Measurements from ENCODE around the gene SLC12A9.
A peak's percentile ranks its signal among the peaks of the same experiment; 100 is the strongest.

The SLC12A9 gene

DNA sequence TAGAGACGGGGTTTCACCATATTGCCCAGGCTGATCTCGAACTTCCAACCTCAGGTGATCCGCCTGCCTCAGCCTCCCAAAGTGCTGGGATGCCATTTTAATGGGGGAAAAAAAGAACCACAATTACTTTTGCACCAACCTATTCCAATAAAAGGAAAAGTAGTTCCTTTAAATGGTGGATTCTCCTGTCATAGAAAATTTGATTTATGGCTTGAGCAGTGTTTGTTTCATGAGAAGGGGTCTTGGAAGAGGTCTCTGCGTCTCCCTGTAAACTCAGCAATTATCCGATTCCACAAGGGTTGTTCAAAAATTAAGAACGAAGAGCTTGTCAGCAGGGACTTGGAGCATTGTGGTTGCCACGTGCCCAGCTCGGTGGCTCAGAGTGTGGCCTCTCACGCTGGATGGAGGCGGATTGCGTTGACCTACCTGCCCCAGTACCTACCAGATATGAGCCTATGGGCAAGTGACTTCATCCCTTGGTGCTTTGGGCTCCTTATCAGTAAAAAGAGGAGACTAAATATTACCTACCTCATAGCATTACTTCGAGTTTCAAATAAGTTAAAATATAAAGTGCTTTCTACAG lies 11.8 kb downstream of the SLC12A9 start:
- DNase-seq = no peak

DNA sequence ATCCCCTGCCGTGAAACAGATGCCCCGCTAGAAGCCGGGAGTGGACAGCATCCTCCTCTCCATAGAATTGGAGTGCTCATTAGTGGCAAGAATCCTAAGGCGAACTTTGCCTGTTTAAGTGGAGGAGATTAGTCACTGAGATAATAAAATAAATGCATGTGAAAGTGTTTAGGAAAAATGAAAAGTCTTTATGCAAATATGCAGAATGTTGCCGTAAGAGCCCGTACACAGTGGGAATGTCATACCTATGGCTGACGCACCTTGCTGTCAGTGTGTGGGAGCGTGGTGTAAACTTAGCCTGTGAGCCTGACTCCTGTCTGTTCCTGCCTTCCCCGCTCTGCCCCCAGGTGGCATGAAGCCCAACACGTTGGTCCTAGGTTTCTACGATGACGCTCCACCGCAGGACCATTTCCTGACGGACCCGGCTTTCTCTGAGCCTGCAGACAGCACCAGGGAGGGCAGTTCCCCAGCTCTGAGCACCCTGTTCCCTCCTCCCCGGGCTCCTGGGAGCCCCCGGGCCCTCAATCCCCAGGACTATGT lies 12.9 kb downstream of the SLC12A9 start:
- no peak for DNase-seq

DNA sequence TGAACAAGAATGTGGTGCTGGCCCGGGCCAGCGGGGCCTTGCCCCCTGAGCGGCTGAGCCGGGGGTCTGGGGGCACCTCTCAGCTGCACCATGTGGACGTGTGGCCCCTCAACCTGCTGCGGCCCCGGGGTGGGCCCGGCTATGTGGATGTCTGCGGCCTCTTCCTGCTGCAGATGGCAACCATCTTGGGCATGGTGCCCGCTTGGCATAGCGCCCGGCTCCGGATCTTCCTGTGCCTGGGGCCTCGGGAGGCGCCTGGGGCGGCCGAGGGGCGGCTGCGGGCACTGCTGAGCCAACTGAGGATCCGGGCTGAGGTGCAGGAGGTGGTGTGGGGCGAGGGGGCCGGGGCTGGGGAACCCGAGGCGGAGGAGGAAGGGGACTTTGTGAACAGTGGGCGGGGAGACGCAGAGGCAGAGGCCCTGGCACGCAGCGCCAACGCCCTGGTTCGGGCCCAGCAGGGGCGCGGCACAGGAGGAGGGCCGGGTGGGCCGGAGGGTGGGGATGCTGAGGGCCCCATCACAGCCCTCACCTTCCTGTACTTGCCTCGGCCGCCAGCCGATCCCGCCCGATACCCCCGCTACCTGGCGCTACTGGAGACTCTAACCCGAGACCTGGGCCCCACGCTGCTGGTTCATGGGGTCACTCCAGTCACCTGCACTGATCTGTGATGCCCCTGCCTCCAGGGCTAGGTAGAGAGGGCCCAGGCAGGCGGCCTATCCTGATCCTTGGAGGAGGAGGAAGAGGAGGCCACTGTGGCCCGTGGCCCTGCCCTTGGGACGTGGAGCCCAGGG lies 13.6 kb downstream of the SLC12A9 start:
- no peak for DNase-seq

DNA sequence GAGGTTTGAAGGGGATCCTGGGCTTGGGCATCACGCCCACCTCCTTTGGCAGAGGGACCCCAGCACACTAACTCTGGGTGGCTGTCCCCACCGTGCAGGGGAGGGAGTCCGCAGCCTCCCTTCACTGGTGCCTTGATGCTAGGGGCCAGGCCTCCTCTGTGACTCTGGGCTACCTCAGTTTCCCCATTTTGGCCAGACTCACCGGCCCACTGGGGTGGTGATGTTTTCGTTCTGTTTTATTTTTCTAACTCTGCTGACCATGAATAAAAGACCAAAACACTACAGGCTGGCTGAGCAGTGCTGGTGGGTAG lies 14.2 kb downstream of the SLC12A9 start:
- no peak for DNase-seq

DNA sequence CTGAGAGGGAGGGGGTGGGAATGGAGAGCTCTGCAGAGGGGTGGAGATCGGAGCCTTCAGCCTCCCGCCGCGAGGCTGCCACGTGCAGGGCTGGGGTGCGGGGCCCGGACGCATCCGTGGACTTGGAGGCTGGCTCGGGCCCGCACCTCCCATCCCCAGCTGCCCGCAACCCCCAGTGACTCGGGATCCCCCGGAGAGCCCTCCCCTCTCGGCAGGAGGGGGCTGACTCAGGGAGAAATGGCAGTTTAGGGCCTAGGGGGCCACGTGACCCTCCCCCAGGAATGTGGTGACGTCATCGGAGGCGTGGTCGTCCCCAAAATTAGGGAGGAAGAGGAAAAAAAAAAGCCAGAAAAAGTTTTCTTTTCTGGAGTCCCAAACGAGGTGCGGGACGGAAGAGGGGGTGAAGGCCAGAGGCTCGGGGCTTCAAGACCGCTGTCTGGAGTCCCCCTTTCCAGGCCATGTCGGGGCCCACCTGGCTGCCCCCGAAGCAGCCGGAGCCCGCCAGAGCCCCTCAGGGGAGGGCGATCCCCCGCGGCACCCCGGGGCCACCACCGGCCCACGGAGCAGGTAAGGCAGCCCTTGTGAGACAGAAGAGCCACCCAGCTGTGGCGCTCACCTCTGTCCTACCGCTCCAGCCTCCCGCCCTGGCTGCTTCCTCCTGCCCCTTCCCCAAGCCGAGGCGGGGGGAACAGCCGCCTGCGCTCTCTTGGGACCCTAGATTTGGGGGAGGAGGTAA lies 14.7 kb downstream of the SLC12A9 start, which contains the start of gene TRIP6:
Gene TRIP6, plus strand, starts transcription at position 348 of the 736 bp plus-strand sequence. Its CDS starts 111 bp downstream, at position 459.
- peak; percentile 52 to 62 for DNase-seq

DNA sequence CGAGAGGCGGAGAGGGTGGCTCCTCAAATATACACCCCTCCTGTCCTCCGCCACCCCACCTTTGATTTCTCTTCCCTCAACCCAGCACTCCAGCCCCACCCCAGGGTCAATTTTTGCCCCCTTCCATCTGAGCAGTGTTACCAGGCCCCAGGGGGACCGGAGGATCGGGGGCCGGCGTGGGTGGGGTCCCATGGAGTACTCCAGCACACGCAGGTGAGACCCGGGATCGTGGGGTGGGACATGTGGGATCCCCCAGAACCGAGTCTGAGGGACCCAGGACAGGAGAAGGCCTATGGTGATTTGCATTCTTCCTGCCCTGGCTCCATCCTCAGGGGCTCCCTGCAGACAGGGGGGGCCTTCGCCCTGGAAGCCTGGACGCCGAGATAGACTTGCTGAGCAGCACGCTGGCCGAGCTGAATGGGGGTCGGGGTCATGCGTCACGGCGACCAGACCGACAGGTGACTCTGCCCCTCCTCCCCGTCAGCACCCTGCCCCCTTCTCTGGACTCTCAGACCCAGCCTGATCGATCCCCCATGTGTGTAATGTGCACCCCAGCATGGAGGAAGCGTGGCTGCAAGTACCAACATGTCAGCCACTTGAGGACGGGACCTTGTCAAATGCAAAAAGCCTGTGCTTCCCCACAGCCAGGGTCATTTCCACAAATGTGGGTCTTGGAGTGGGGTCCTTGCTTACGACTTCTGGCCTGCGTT lies 15.4 kb downstream of the SLC12A9 start:
- no peak for DNase-seq

DNA sequence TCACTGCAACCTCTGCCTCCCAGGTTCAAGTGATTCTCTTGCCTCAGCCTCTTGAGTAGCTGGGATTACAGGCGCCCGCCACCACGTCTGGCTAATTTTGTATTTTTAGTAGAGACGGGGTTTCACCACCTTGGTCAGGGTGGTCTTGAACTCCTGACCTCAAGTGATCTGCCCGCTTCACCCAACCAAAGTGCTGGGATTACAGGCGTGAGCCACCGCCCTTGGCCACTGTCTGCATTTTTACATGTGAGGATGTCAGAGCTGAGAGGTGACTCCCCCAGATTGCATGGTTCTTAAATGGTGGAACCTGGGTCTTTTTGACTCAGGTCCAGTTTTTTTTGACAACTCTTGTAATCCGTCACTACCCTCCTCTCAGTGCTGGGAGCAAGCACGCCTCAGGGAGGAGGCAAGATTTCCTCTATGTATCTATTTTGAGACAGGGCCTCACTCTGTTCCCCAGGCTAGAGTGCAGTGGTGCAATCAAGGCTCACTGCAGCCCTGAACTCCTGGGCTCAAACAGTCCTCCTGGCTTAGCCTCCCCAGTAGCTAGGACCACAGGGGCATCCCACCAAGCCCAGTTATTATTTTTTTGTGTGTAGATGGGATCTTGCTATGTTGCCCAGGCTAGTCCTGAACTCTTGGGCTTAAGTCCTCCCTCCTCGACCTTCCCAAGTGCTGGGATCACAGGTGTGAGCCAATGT lies 21.2 kb downstream of the SLC12A9 start:
- no peak for DNase-seq

DNA sequence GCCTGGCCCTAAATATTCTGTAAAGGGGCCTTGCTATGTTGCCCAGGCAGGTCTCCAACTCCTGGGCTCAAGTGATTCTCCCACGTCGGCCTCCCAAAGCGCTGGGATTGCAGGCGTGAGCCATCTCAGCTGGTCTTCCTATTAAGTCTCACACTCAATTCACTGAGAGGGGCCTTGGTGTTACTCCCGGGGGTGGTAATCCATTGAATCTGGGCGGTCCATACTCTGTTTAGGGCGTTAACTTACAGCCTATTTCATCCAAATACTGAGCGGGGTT lies 21.7 kb downstream of the SLC12A9 start:
- no peak for DNase-seq

DNA sequence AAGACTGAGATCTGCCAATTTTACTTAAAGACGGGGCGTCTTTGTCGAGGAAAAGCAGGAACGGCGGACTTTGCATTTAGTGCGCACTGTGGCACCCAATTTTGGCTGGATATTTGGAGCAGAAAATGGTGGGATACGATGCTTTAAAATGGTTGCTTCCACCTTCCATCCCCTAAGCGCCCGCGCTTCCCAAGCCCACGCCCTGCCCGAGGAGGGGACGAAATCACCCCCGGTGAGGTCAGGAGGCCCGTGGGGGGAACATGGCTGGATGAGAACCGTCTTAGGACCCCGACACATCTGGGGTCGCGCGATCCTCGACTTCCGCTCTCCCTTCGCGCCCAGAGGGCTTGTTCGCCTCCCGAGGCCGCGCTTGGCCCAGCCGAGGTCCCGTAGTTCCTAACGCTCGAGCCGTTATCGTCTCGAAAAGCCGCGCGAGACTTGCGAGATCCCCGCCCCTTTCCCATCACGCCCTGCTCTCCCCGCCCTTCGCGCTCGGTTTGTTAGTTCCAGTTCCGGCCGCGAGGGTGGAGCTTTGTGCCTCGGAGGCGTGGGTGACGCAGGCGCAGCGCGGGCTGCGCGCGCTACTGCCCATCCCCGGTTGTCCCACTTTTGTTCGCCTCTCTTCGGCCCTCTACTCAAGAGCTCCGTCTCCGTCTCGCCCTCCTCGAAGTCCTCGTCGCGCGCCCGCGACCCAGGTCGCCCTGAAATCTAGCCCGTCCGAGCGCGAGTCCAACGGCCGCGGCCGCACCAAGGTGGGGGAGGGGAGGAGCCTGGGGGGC lies 22.3 kb downstream of the SLC12A9 start, which contains the start of gene SRRT:
Gene SRRT, plus strand, starts transcription at position 527 of the 779 bp plus-strand sequence. CDS start 488 bp downstream, outside the sequence.
- peak; percentile 98 to 99 for DNase-seq

DNA sequence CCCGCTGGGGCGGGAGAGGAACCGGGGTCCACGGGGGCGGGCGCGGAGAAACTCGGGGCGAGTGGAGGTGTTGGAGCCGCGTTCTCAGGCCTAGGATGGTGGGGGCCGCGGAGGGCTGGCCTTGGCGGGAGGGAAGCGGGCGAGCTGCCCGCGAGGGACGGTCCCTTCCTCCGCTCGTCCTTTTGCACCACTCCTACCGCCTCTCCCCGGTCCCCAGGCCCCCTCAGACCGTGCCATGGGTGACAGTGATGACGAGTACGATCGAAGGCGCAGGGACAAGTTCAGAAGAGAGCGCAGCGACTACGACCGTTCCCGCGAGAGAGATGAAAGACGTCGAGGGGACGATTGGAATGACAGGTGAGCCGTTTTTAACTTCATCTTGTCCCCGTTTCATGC lies 22.8 kb downstream of the SLC12A9 start:
- peak in 1 of 2 experiments; percentile 13 for DNase-seq

DNA sequence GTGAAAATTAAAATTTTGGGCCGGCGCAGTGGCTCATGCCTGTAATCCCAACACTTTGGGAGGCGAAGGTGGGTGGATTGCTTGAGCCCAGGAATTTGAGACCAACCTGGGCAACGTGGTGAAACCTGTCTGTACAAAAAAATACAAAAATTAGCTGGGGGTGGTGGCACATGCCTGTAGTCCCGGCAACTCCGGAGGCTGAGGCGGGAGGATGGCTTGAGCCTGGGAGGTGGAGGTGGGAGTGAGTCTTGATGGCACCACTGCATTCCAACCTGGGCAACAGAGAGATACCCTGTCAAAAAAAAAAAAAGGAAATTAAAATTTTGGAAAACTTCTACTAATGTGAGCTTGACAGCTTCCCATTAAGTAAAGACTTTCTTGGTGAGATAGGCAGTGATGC lies 25.5 kb downstream of the SLC12A9 start:
- no peak for DNase-seq

DNA sequence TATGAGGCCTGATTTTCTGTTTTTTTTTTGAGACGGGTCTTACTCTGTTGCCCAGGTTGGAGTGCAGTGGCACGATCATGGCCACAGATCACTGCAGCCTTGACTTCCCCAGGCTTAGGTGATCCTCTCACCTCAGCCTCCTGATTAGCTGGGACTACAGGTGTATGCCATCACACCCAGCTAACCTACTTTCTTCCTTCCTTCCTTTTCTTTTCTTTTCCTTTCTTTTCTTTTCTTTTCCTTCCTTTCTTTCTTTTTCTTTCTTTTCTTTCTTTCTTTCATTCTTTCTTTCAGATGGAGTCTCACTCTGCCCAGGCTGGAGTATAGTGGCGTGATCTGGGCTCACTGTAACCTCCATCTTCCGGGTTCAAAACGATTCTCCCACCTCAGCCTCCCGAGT lies 26.2 kb downstream of the SLC12A9 start:
- no peak for DNase-seq

DNA sequence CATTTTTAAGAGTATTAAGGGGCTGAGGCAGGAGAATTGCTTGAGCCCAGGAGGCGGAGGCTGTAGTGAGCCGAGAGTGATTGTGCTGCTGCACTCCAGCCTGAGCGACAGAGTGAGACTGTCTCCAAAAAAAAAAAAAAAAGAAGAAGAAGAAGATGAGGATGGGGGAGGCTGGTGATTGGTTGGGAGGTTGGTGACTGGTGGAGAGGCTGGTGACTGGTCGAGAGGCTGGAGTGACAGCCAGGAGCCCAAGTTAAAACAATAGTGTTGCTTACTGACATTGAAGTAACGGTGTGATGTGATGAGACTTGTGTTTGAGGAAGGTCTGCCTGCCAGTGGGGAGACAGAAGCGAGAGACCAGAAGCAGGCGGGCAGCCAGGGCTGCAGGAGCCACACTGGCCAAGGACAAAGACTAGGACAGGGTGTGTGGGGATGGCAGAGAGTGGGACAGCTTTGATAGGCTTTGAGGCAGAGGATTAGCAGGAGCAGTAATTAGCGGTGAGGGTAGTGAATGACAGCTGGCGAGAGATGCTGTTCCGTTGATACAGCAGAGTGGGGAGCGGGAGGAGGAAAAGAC lies 27.3 kb downstream of the SLC12A9 start:
- no peak for DNase-seq

DNA sequence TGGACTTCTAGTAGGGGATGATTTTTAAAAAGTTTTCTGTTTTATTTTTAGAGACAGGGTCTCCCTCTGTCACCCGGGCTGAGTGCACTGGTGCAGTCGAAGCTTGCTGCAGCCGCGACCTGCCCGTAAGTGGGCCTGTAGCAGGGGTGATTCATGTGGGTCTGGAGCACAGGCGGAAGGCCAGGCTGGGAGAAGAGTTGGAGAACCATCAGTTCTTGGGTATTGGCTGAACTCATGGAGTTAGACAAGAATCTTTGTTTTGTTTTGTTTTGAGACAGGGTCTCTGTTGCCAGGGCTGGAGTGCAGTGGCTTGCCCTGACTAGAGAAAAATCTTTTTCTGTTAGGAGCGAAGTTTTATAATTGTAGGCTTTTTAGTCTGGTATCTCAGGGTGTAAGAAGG lies 28.1 kb downstream of the SLC12A9 start:
- DNase-seq = no peak

DNA sequence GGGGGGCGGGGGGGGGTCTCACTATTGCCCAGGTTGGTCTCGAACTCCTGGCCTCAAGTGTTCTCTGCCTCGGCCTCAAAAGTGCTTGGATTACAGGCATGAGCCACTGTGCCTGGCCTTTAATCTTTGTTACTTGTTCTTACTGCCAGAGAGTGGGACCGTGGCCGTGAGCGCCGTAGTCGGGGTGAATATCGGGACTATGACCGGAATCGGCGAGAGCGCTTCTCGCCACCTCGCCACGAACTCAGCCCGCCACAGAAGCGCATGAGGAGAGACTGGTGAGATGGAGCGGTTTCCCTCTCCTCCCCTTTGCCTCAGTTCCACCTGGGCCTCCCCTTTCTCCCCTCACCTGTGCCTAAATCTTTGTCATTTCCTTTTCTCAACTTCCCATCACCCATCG lies 28.6 kb downstream of the SLC12A9 start:
- DNase-seq = no peak

DNA sequence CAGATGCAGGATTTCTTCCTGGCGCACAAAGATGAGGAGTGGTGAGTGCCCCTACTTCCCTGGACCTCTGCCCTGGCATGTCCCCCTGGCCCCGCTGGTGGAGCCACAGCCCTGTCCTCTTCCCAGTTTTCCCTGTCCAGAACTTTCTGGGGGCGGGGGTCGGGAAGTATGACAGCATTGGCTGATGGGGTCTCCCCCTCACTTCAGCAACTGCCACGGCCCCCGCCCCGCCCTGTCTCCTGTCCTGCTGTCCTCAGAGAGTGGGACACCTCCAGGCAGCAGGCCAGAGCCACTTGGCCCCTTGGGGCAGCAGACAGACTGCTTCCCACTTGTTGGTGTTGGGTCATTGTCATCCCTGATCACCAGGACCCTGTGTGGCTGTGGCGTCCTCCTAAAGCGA lies 29.7 kb downstream of the SLC12A9 start:
- DNase-seq = no peak

DNA sequence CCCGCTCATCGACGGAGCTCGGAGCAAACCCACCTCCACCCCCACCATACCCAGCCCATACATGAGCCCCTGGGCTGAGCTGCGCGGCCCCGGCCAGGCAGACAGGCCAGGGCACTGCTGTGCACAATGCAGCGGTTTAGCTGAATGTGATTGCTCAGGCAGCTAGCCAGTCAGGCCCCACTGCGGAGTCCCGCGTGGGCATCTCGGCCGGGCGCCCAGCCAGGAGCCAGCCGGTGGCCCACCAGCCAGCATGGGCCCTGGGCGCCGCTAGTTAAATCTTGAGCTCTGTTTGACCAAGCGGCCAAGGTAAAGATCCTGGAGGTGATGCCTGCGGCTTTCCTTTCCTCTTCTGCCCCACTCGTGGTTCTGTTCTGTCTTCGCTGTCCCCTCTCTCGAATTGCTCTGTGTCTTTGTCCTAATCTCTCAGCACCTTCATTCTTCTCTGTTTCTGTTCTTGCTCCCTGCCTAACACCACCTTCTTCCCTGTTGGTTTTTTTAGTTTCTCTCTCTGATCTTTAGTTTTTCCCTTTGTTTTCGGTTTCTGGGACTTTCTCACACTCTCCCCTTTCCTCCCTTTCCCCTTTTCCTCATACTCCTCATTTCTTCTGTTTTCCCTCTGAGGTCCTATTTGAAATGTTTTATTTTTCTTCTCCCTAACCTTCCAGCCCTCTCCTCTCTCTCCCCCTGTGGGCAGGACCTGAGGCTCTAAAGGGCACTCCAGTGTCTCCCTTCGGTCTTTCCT lies 30.4 kb downstream of the SLC12A9 start:
- no peak for DNase-seq

DNA sequence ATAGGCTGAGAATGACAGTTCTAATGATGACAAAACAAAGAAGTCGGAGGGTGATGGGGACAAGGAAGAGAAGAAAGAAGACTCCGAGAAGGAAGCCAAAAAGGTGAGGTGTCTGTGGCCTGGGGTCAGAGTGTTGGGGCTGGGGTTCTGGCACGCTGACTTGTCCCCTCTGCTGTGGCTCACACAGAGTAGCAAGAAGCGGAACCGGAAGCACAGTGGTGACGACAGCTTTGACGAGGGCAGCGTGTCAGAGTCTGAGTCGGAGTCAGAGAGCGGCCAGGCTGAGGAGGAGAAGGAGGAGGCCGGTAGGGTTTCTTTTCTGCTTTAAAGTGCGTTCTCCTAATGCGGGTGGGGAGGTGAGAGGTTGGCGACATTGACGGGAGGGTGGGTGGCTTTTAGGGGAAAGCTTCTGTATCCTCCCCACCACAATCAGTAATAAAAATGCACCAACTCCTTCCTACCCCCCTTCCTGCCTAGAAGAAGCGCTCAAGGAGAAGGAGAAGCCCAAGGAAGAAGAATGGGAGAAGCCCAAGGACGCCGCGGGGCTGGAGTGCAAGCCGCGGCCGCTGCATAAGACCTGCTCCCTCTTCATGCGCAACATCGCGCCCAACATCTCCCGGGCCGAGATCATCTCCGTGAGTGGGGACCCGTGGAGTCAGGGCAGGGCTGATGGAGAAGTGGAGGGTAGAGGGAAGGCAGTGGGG lies 32.4 kb downstream of the SLC12A9 start:
- DNase-seq = no peak

DNA sequence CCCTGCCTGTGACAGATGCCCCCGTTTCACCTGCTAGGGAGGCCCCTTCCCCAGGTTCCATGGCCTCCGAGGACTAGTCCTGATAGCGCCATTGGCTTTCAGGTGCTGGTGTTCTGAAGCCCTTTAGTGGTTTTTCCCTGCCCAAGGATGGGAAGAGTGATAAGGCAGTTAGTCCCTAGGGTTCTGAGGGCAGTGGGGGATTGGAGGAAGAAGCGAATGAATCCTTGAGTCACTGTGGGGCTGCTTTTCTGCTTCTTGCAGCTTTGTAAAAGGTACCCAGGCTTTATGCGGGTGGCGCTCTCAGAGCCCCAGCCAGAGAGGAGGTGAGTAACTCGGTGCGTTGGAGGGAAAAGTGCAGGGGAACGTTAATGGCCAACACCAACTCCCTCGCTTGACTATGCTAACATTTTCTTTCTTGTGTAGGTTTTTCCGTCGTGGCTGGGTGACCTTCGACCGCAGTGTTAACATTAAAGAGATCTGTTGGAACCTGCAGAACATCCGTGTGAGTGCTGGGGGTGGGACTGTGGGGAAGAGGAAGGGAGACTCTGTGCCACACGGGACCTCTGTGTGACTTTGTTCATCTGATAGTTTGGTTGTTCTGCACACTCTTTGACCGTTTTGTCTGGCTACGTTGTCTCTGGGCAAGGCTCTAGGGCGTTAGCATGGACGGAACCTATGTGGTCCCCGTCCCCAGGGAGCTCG lies 33.1 kb downstream of the SLC12A9 start:
- DNase-seq = no peak

Measured in activated CD4-positive, alpha-beta T cell treated with anti-CD3 and anti-CD28 coated beads, Interleukin-2, amount 50 U/mL, for 4 hours (primary cell).